ENCODE measurements around the gene HABP4. TPM values are rescaled to one million over a fixed set of nuclear protein-coding genes. Genes with fewer than 3 reads are reported as not detected.

Gene HABP4
- total RNA-seq, 3 donors from 2014 or later: 2.5 to 14.1 (median 3.8) TPM

- no peak for ATAC-seq
These were observed 72.4 kb downstream of the HABP4 start for GRCh38 chr9:96522366-96522765.

GRCh38 chr9:96523374-96523773 is 73.4 kb downstream of the HABP4 start:
- Histone ChIP-seq H3K4me1 (ENCODE audit: low read depth) (no peaks in the 10 kb centered on the region), H3K9me3 (no peaks in the 10 kb centered on the region), H3K4me3 (no peak overlapping the region), H3K36me3 (ENCODE audit: low read depth) (no peaks in the 10 kb centered on the region)
- TF ChIP-seq, protein P1, sequence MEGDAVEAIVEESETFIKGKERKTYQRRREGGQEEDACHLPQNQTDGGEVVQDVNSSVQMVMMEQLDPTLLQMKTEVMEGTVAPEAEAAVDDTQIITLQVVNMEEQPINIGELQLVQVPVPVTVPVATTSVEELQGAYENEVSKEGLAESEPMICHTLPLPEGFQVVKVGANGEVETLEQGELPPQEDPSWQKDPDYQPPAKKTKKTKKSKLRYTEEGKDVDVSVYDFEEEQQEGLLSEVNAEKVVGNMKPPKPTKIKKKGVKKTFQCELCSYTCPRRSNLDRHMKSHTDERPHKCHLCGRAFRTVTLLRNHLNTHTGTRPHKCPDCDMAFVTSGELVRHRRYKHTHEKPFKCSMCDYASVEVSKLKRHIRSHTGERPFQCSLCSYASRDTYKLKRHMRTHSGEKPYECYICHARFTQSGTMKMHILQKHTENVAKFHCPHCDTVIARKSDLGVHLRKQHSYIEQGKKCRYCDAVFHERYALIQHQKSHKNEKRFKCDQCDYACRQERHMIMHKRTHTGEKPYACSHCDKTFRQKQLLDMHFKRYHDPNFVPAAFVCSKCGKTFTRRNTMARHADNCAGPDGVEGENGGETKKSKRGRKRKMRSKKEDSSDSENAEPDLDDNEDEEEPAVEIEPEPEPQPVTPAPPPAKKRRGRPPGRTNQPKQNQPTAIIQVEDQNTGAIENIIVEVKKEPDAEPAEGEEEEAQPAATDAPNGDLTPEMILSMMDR (IDR thresholded peaks at IDR 0.05): no peak
- no peak for ATAC-seq
- intact Hi-C loops (cut with DNase I, micrococcal nuclease): no loop called here
- DNase-seq: no peak

More at GRCh38 chr9:96522366-96522765, 72.4 kb downstream of the HABP4 start:
- Histone ChIP-seq H3K4me3 (no peak overlapping the region), H3K36me3 (ENCODE audit: low read depth) (no peaks in the 10 kb centered on the region), H3K4me1 (ENCODE audit: low read depth) (no peaks in the 10 kb centered on the region), H3K9me3 (no peaks in the 10 kb centered on the region)
- TF ChIP-seq, protein P1 (IDR thresholded peaks at IDR 0.05): no peak
- intact Hi-C loops (cut with DNase I, micrococcal nuclease): no loop called here
- DNase-seq: no peak

DNA sequence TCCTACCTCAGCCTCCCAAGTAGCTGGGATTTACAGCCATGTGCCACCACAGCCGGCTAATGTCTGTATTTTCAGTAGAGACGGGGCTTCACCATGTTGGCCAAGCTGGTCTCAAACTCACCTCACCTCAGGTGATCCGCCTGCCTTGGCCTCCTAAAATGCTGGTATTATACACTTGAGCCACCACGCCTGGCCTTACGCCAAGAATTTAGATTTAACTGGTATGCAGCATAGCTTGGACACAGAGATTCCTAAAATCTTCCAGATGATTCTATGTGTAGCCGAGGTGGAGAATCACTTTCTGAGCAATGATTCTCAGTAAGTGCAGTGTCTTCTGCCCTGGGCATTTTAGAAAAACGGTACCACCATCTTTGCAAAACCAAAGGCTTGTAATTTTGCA is 74.1 kb downstream of the HABP4 start:
- Histone ChIP-seq H3K4me1 (ENCODE audit: low read depth) (no peaks in the 10 kb centered on the region), H3K9me3 (no peaks in the 10 kb centered on the region), H3K4me3 (no peak overlapping the region), H3K36me3 (ENCODE audit: low read depth) (no peaks in the 10 kb centered on the region)
- TF ChIP-seq, protein P1 (IDR thresholded peaks at IDR 0.05): no peak
- intact Hi-C loops (cut with DNase I, micrococcal nuclease): no loop called here
- no peak for DNase-seq
- no peak for ATAC-seq

GRCh38 chr9:96524764-96525163 is 74.8 kb downstream of the HABP4 start:
- Histone ChIP-seq H3K36me3 (ENCODE audit: low read depth) (no peaks in the 10 kb centered on the region), H3K9me3 (no peaks in the 10 kb centered on the region), H3K4me3 (no peak overlapping the region), H3K4me1 (ENCODE audit: low read depth) (no peaks in the 10 kb centered on the region)
- intact Hi-C loops (cut with DNase I, micrococcal nuclease): no loop called here
- DNase-seq (no peak), ATAC-seq (no peak)
- TF ChIP-seq, protein P1 (IDR thresholded peaks at IDR 0.05): no peak

DNA sequence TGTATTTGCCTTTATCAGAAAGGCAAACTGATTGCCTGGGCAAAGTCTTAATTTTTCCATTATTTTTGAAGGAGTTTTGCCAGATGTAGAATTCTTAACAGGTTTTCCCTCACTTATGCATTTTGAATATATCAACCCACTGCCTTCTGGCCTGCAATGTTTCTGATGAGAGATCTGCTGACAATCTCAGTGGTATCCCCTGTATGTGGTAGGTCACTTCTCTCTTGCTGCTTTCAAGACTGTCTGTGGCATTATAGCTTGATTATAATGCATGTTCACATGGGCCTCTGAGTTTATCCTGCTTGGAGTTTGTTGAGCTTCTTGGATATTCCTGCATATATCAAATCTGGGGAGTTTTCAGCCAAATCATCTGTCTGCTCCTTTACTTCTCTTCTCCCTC is 82.2 kb downstream of the HABP4 start:
- no peaks in the 10 kb centered on the region for H3K9me3 ChIP-seq
- TF ChIP-seq, protein P1 (IDR thresholded peaks at IDR 0.05): no peak
- ATAC-seq (no peak), DNase-seq (no peak)
- H3K36me3 ChIP-seq (ENCODE audit: low read depth): no peaks in the 10 kb centered on the region
- H3K4me1 ChIP-seq (ENCODE audit: low read depth): no peaks in the 10 kb centered on the region
- intact Hi-C loops (cut with DNase I, micrococcal nuclease): no loop called here
- no peak overlapping the region for H3K4me3 ChIP-seq

DNA sequence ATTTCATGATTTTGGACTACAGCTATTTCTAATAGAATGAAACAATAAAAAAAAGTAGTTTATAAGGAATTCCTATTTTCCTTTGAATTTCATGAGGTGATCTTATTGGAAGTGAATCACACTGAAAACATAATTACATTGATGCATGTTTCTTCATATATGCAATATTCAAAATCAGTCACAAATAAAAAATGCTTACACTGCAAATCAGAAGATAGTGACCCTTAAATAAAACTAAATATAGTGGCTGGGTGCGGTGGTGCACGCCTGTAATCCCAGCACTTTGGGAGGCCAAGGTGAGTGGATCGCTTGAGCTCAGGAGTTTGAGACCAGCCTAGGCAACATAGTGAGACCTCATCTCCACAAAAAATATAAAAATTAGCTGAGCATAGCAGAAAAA is 90.1 kb downstream of the HABP4 start:
- H3K4me3 ChIP-seq: no peak overlapping the region
- TF ChIP-seq, protein P1 (IDR thresholded peaks at IDR 0.05): no peak
- no peaks in the 10 kb centered on the region for H3K36me3 ChIP-seq (ENCODE audit: low read depth)
- H3K9me3 ChIP-seq: no peaks in the 10 kb centered on the region
- DNase-seq: no peak
- no peaks in the 10 kb centered on the region for H3K4me1 ChIP-seq (ENCODE audit: low read depth)
- intact Hi-C loops (cut with DNase I, micrococcal nuclease): no loop called here
- no peak for ATAC-seq

Data from mucosa of descending colon (tissue), 3 donors.